ENCODE measurements around the gene NLK.
A peak's percentile ranks its signal among the peaks of the same experiment; 100 is the strongest.
"Not testable (repeated sequence)": the region's sequence is repeated elsewhere in the genome, so short reads cannot be mapped to it uniquely, and the experiment has no call there.

Gene NLK

DNA sequence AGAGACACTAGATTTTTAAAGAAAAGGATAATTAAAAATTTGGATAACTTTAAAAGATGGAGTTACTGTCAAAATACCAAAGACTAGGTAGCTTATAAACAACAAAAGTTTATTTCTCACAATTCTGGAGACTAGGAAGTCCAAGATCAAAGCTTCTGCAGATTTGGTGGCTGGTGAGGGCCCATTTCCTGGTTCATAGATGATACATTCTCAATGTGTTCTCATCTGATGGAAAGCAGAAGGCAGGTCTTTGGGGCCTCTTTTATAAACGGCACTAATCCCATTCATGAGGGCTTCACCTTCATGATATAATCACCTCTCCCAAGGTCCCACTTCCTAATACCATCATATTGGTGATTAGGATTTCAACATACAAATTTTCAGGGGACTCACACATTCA is 33.7 kb downstream of the NLK start:
- no peak for TF ChIP-seq POLR2A (IDR thresholded peaks at IDR 0.05; ENCODE audit: low read depth, low read length)
- TF ChIP-seq POLR2AphosphoS5 (IDR thresholded peaks at IDR 0.05; ENCODE audit: low read depth, low read length) = no peak
- TF ChIP-seq TAF1 (IDR thresholded peaks at IDR 0.05; ENCODE audit: borderline replicate concordance, low read depth, low read length) = no peak
- DNase-seq (ENCODE audit: insufficient read length) = no peak
- no peak for FAIRE-seq

DNA sequence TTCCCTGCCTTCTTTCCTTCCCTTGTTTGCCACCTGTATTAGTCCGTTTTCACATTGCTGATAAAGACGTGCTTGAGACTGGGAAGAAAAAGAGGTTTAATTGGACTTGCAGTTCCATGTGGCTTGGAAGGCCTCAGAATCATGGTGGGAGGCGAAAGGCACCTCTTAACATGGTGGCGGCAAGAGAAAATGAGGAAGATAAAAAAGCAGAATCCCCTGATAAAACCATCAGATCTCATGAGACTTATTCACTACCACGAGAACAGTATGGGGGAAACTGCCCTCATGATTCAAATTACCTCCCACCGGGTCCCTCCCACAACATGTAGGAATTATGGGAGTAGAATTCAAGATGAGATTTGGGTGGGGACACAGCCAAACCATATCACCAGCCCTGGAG is 34.7 kb downstream of the NLK start:
- DNase-seq (ENCODE audit: insufficient read length); FAIRE-seq: not testable (repeated sequence)

DNA sequence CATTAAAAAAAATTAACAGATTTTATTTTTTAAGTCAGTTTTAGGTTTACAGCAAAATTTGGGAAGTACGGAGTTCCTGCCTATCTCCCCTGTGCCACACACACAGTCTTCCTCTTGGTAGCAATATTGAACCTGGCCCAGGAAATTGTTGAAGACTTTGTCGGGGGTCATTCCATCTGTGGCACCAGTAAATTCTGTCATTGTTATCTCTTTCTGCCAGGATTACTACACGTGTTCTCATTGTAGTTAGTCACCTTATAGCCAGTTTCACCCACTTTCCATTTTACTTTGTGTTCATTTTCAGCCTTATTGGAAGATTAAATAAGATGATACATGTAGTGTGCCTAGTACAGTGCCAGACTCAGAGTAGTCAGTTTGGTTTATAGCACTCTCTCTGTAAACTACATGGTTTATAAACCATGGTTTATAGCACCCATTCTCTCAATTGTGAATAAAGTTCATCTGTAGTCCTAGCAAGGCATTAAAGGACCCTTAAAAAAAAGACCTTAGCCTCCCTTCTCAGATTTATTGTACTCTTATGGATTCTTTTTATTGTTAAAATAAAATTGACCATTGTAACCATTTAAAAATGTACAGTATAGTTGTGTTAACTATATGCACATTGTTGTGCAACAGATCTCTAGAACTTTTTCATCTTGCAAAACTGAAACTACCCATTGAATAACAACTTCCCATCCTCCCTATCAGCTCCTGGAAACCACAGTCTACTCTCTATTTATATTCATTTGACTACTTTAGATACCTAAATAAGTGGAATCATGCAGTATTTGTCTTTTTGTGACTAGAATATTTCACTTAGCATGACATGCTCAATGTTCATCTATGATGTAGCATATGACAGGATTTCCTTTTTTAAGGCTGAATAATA is 36.1 kb downstream of the NLK start:
- FAIRE-seq (peak; percentile 9), DNase-seq (ENCODE audit: insufficient read length) (no peak)
- no peak for TF ChIP-seq POLR2AphosphoS5 (IDR thresholded peaks at IDR 0.05; ENCODE audit: low read depth, low read length)
- no peak for TF ChIP-seq POLR2A (IDR thresholded peaks at IDR 0.05; ENCODE audit: low read depth, low read length)
- TF ChIP-seq TAF1 (IDR thresholded peaks at IDR 0.05; ENCODE audit: borderline replicate concordance, low read depth, low read length) = no peak

DNA sequence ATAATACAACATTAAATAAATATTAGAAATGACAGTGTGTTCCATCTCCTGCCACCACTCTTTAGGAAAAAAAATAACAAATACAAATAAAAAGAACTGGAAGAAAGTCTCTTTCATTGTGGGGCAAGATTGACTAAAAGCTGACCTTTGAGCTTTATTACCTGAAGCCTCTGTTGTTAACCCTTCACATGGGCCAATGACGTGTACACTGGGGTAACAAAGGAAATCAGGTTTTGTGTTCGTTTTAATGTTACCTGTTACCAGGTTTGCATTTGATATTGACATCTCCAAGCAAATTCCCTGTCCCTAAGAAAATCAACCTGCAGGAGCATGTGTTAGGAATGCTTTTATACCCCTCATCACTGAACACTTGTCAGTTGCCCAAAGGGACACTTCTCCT is 39.0 kb downstream of the NLK start:
- TF ChIP-seq POLR2AphosphoS5 (IDR thresholded peaks at IDR 0.05; ENCODE audit: low read depth, low read length) (no peak), TAF1 (IDR thresholded peaks at IDR 0.05; ENCODE audit: borderline replicate concordance, low read depth, low read length) (no peak), POLR2A (IDR thresholded peaks at IDR 0.05; ENCODE audit: low read depth, low read length) (no peak)
- DNase-seq (ENCODE audit: insufficient read length) (no peak), FAIRE-seq (peak; percentile 72)

DNA sequence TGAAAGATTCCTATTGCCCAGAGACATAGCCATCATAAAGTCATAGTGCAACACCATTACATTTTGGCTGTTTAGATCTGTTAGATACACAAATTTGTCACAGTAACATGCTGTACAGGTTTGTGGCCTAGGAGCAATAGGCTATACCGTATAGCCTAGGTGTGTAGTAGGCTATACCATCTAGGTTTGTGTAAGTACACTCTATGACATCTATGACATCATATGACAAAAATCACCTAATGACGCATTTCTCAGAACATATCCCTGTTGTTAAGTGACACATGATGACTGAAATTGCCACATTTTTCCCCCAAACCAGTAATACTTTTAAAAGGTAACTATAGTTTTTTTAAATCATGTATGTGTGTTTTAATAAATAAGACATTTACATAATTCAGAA is 43.3 kb downstream of the NLK start:
- FAIRE-seq = no peak
- DNase-seq (ENCODE audit: insufficient read length) = no peak
- no peak for TF ChIP-seq TAF1 (IDR thresholded peaks at IDR 0.05; ENCODE audit: borderline replicate concordance, low read depth, low read length)
- TF ChIP-seq POLR2AphosphoS5 (IDR thresholded peaks at IDR 0.05; ENCODE audit: low read depth, low read length) = no peak
- TF ChIP-seq POLR2A (IDR thresholded peaks at IDR 0.05; ENCODE audit: low read depth, low read length) = no peak

DNA sequence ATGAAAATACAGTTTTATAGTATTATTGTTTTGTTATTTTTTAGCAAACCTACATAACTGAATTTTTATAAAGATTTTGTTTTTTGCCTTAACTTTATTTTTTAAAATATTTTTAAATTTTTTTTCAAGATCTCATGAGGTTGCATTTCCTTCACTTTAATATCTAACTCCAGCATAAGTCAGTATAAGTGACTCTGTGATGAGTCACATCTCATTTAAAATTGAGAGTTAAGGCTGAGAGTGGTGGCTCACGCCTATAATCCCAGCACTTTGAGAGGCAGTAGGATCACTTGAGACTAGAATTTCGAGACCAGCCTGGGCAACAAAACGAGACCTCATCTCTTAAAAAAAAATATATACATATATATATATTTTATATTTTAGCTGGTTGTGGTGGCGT is 44.0 kb downstream of the NLK start:
- TF ChIP-seq POLR2AphosphoS5 (IDR thresholded peaks at IDR 0.05; ENCODE audit: low read depth, low read length) (no peak), POLR2A (IDR thresholded peaks at IDR 0.05; ENCODE audit: low read depth, low read length) (no peak), TAF1 (IDR thresholded peaks at IDR 0.05; ENCODE audit: borderline replicate concordance, low read depth, low read length) (no peak)
- no peak for DNase-seq (ENCODE audit: insufficient read length)

DNA sequence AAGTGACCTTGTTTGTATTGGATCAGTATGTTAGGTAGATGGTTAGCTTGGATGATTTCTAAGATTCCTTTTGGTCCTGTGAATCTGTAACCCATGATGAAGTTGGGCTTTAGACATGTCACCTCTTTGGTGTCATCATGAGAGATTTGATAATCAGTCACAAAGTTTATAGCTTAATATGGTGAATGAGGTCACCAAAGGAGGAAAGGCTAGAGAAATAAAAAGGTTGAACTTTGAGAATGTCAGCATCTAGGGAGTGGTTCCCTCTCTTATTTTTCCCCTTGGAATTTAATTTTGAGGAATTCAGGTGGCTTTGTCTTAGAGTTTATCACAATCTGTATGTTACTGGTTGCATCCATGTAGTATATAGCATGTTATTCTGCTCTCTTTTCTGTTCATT is 45.3 kb downstream of the NLK start:
- TF ChIP-seq POLR2A (IDR thresholded peaks at IDR 0.05; ENCODE audit: low read depth, low read length) (no peak), TAF1 (IDR thresholded peaks at IDR 0.05; ENCODE audit: borderline replicate concordance, low read depth, low read length) (no peak), POLR2AphosphoS5 (IDR thresholded peaks at IDR 0.05; ENCODE audit: low read depth, low read length) (no peak)
- no peak for FAIRE-seq
- no peak for DNase-seq (ENCODE audit: insufficient read length)

More for the DNA sequence above, 44.0 kb downstream of the NLK start:
- no peak for FAIRE-seq

DNA sequence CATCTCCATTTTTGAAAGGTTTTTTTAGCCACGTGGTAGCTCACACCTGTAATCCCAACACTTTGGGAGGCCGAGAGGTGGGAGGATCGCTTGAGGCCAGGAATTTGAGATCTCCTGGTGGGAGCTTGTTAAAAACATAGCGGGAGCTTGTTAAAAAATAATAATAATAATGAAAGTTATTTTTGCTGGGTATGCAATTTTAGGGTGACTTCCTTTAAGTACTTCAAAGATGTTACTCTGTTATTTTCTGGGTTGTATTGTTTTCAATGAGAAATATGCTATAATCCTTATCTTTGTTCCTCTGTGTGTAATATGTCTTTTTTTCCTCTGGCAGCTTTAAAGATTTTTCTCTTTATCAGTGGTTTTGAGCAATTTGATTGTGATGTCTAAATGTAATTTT is 48.1 kb downstream of the NLK start:
- no peak for TF ChIP-seq TAF1 (IDR thresholded peaks at IDR 0.05; ENCODE audit: borderline replicate concordance, low read depth, low read length)
- TF ChIP-seq POLR2AphosphoS5 (IDR thresholded peaks at IDR 0.05; ENCODE audit: low read depth, low read length) = no peak
- TF ChIP-seq POLR2A (IDR thresholded peaks at IDR 0.05; ENCODE audit: low read depth, low read length) = no peak
- FAIRE-seq (no peak), DNase-seq (ENCODE audit: insufficient read length) (no peak)

DNA sequence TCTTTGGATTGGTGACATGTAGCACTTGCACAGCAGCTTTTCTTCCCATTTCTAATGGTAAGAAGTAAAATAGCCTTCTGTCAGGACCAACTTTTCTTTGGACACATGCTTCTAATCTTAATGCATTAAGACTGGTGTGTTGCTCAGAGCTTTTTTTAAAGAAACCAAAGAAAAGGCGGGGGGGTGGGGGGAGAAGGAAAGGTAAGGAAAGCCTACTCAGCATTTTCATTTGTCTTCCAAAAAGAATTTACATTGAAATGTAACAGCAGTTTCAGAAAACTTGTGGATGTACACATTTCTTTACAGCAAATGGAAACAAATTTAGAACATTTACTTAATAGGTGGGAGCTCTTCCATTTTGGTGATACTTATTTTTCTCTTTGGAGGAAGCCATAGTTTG is 49.6 kb downstream of the NLK start:
- TF ChIP-seq POLR2AphosphoS5 (IDR thresholded peaks at IDR 0.05; ENCODE audit: low read depth, low read length) (no peak), TAF1 (IDR thresholded peaks at IDR 0.05; ENCODE audit: borderline replicate concordance, low read depth, low read length) (no peak), POLR2A (IDR thresholded peaks at IDR 0.05; ENCODE audit: low read depth, low read length) (no peak)
- no peak for DNase-seq (ENCODE audit: insufficient read length)
- no peak for FAIRE-seq

DNA sequence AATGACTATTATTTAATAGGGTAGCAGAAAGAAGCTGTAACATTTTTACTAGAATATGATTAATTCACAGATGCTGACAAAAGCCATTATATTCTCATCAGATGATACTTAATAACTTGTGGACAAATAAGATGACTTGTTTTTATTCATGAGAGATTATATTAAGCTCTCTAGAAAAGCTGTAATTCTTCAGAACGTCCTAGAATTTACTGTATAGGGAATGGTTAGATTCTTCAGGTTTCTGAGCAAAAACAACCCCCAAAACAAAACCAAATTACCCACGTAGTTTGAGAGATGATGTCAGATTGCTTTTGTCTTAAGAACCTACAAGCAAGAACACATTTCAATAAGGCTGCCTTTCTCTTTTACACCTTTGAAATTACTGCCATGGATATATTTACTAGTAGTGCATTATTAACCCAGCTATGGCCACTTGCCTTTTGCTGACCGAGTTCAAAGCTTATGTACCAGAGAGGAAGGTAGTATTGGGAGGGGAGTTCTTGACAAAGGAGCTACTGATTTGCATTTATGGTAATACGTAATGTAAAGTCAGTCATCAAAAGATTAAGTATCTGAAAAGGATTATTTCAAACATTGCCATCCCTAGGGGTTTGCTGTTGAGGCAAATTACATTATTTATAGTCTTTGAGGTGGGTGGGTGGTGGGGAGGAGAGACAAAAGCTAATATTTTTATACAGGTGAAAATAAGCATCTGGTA is 51.7 kb downstream of the NLK start:
- TF ChIP-seq TAF1 (IDR thresholded peaks at IDR 0.05; ENCODE audit: borderline replicate concordance, low read depth, low read length) = no peak
- peak; percentile 75 for TF ChIP-seq POLR2A (IDR thresholded peaks at IDR 0.05; ENCODE audit: low read depth, low read length)
- TF ChIP-seq POLR2AphosphoS5 (IDR thresholded peaks at IDR 0.05; ENCODE audit: low read depth, low read length) = peak; percentile 53
- DNase-seq (ENCODE audit: insufficient read length) (no peak), FAIRE-seq (no peak)

DNA sequence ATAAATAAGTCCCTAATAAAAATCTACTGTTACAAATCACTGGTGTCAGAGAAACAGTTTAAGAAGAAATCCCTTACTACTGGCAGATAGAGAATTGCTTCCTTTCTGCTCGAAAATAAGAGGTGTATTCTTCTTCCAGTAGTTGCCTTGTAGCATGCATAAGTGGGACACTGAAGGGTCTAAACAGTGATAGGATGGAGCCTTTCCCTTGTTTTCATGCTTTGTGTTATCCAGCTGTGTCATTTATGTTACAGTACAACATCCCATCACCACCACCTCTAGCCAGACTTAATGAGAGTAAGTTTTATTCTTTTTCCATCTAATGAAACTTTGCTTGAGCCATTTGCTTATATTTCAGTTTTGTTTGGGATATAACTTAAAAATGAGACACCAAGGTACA is 54.3 kb downstream of the NLK start:
- no peak for FAIRE-seq

DNA sequence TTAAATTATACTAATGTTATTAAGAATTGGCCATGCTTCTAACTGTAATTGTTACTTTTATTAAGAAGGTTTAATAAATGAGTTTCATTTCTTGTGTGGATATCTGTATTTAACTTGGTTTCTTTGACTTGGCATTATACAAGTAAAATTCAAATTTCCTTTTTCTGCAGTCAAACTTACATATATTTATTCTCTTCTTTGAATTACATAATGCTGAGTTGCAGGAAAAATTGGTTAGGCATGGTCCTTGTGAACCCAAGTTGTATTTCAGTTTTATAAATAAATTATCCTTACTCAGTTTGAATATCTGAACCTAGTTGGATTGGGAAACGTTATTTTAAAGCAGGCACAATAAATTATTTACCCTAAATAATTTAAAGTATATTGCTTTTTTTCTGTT is 54.8 kb downstream of the NLK start:
- DNase-seq (ENCODE audit: insufficient read length) (no peak), FAIRE-seq (no peak)
- TF ChIP-seq POLR2AphosphoS5 (IDR thresholded peaks at IDR 0.05; ENCODE audit: low read depth, low read length) (no peak), TAF1 (IDR thresholded peaks at IDR 0.05; ENCODE audit: borderline replicate concordance, low read depth, low read length) (no peak), POLR2A (IDR thresholded peaks at IDR 0.05; ENCODE audit: low read depth, low read length) (no peak)

More for the DNA sequence above, 54.3 kb downstream of the NLK start:
- DNase-seq (ENCODE audit: insufficient read length) = no peak
- TF ChIP-seq POLR2AphosphoS5 (IDR thresholded peaks at IDR 0.05; ENCODE audit: low read depth, low read length) = no peak
- TF ChIP-seq POLR2A (IDR thresholded peaks at IDR 0.05; ENCODE audit: low read depth, low read length) = no peak
- TF ChIP-seq TAF1 (IDR thresholded peaks at IDR 0.05; ENCODE audit: borderline replicate concordance, low read depth, low read length) = no peak

Measured in GM12892 (cell line).